WI38 (cell line): Measurements from ENCODE around the gene CPNE5.
A peak's percentile ranks its signal among the peaks of the same experiment; 100 is the strongest.

Experiments used
- H3K4me3 ChIP-seq: 2 replicates; pipeline ENCODE4 v1.5.1; 2011; ENCODE audit warnings: low read depth, mild to moderate bottlenecking, control low read depth, low read length
- TF ChIP-seq, protein P1 (sequence below): IDR thresholded peaks from 2 replicates; pipeline ENCODE4 v1.5.1; 2012; ENCODE audit warnings: low read depth, mild to moderate bottlenecking, control low read depth, low read length

Gene CPNE5

DNA sequence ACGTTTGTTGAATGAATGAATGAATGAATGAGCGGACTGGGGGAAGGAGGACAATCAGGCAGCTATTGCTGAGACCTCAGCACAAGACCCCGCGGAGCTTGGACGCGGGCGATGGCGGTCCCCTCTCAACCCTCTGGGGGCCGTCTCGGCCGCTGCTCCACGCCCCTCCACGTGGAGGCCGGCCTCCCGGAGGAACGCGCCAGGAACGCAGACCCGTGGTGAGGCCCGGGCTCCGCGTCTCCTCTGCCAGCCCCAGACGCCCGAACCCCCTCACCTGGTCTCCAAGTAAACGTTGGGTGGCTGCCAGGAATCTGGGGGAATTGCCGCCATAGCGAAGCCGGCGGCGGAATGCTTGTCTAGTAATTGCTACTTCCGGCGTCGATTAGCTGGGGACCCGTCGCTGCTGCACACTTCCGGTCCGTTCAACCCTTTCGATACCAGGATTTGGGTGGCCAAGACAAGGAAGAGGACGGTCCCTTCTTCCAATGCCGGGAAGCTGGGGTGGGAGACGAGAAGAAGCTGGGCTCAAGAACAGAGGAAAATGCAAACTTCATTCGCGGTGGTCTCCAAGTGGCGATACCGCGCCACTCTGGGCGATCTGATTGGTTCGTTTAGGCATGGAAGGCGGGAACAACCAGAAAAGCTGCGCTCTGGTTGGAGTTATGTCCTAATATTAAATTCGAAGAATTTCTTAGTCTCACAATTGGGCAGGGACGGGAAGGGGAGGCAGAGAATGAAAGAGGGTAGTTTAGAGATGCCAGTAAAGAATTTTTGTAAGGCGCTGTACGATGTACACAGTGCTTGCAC, 35.4 kb upstream of the CPNE5 start, which contains the start of gene PPIL1:
Gene PPIL1 (minus strand): TSS at position 361 of the 807 bp plus-strand sequence. CDS start 31 bp downstream, at position 330.
- H3K4me3 ChIP-seq: peak within 1 kb of the TSS; percentile 89
- TF ChIP-seq, protein P1, sequence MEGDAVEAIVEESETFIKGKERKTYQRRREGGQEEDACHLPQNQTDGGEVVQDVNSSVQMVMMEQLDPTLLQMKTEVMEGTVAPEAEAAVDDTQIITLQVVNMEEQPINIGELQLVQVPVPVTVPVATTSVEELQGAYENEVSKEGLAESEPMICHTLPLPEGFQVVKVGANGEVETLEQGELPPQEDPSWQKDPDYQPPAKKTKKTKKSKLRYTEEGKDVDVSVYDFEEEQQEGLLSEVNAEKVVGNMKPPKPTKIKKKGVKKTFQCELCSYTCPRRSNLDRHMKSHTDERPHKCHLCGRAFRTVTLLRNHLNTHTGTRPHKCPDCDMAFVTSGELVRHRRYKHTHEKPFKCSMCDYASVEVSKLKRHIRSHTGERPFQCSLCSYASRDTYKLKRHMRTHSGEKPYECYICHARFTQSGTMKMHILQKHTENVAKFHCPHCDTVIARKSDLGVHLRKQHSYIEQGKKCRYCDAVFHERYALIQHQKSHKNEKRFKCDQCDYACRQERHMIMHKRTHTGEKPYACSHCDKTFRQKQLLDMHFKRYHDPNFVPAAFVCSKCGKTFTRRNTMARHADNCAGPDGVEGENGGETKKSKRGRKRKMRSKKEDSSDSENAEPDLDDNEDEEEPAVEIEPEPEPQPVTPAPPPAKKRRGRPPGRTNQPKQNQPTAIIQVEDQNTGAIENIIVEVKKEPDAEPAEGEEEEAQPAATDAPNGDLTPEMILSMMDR: no peak

DNA sequence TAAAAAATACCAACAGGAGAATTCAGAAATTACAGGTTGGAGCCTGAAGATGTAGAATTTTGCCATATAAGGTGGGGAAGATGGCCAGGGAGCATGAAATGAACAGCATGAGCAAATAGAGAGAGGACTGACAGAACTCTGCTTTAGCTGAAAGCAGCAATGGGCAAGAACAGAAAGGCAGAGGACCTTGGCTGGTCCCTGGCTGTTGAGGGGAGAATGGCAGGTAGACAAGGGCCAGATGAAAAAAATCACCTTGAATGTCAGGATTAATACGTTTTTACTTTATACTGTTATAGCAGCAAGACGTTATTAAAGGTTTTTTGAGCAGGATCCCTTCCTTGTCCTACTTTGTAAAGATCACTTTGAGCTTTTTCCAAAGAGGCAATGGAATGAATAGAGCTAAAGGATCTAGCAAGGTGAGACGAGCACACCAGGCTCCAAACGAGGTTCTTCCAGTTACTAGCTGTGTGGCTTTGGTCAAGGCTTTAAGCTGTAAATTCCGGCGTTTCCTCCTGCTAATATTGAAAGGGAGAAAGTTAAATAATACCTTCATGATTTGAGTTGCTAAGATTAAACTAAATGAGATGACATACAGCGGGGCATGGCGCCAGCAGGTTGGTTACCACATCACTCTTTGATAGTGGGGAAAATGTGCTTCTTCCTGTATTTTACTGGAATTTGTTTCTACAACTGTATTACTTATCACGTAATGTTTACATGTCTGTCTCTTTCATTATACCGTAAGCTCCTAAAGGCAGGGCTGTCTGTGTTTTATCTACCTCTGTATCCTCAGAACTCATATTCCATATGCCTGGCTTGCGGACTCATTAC, 34.6 kb upstream of the CPNE5 start:
- H3K4me3 ChIP-seq: peak overlapping the region; percentile 89
- TF ChIP-seq, protein P1: no peak

DNA sequence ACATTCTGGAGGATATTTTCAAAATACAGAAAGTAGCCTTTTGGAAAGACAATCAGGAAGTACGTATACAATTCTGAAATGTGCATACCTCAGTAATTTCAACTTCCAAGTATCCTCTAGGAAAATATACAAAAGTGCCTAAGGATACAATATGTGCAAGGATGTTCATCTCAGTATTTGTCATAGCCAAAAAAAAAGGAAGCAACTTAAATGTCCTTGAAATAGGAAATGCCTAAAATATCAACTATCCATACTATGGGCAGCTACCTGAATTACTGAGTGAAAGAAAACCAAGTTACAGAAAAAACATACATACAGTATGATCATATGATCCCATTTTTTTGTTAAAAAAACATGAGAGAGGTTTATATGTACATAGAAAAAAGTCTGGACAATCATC, 33.9 kb upstream of the CPNE5 start:
- TF ChIP-seq, protein P1: no peak
- H3K4me3 ChIP-seq: no peak overlapping the region

DNA sequence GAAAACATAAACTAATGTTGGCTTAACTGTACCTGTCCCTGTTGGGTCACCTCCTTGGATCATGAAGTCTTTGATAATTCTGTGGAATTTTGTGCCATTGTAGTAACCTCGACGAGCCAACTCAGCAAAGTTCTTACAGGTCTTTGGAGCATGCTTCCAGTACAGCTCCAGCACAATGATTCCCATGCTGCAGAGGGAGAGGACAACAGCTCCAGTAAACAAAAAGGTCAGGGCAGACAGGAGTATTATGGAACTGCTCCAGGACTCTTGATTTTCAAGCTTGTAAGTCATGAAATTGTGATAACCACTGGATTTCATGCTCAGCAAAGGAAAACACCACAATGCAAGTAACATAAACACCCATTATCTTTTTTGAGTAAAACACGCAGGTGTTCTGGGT, 32.4 kb upstream of the CPNE5 start:
- H3K4me3 ChIP-seq: no peak overlapping the region
- TF ChIP-seq, protein P1: no peak

DNA sequence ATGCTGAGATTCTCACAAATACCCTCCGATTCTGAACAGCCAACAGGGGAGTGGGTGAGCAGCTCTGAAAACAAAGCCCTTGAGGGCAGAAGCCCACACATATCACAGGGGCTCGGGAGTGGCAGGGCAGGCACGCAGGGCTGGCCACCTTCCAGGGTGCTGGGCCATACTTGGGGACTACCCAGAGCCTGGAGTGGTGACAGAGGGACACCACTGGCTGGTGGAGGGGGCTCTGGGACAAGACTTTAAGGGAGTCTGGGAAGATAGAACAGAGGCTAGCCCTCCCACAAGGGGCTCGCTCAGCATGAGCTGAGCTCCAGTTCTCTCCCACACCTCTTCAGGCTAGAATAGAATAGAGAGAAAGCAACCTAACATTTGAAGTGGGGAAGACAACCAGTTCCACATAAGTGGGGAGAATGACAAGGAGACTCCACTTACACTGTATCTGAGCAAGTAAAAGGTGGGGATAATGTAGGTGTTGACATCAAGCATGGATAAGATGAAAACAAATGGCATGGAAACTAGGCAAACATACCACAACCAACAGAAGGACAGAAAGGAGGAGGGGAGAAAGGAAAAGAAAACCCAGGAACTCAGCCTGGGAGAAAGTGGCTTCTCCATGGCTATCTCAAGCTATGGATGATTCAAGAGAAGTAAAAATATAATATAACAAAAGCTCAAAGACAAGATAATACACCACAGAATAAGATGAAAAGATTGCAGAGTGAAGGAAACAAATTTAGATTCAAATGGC, 28.4 kb upstream of the CPNE5 start:
- H3K4me3 ChIP-seq: no peak overlapping the region
- TF ChIP-seq, protein P1: no peak

DNA sequence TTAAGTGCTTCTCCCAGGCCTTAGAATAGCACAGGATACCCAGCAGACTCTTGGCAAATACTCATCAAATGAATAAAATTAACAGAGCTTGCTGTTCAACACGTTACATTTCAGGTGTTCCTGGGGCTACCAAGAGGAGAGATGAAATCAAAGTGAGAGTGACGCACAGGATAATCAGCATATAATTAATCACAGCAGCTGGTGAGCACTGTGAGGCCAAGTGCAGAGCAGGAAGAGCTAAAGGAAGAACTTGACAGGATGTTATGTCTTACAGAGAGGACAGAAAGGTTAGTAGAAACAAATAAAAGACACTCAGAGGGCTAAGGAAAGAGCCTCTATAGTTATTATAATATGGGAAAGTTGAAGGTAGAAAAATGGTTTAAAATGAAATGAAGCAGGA, 26.6 kb upstream of the CPNE5 start:
- TF ChIP-seq, protein P1: no peak
- no peak overlapping the region for H3K4me3 ChIP-seq
